HG03159 (cell line): ENCODE measurements around the gene NPAS2.

Experiments
- ATAC-seq: cut with Tn5 transposase; IDR thresholded peaks from one replicate; pipeline ENCODE4 v1.9.1; 2021; ENCODE audit warnings: mild to moderate bottlenecking, moderate library complexity; ENCODE audit not compliant: unreplicated experiment

Gene NPAS2

GRCh38 chr2:100819370-100820272 lies at the start of gene NPAS2:
TSS of gene NPAS2 (plus strand) at chr2:100820139. CDS start at chr2:100904755, 84,616 bp downstream.
- no peak for ATAC-seq

GRCh38 chr2:100771125-100771524 lies 48.8 kb upstream of the NPAS2 start:
- no peak for ATAC-seq

- no peak for ATAC-seq
Measured at GRCh38 chr2:100773538-100773937, 46.4 kb upstream of the NPAS2 start.

- no peak for ATAC-seq
Measured at GRCh38 chr2:100776445-100776844, 43.5 kb upstream of the NPAS2 start.

- ATAC-seq, result no peak
Measured at GRCh38 chr2:100778637-100779450, 41.1 kb upstream of the NPAS2 start.

- ATAC-seq, result no peak
Measured at GRCh38 chr2:100779908-100780202, 40.1 kb upstream of the NPAS2 start.

GRCh38 chr2:100780203-100781008 lies 39.5 kb upstream of the NPAS2 start:
- ATAC-seq, result no peak

GRCh38 chr2:100781009-100781325 lies 39.0 kb upstream of the NPAS2 start:
- ATAC-seq, result no peak

GRCh38 chr2:100781523-100782379 lies 38.2 kb upstream of the NPAS2 start:
- ATAC-seq, result no peak

- ATAC-seq, result no peak
Measured at GRCh38 chr2:100782380-100782878, 37.5 kb upstream of the NPAS2 start.

- no peak for ATAC-seq
Measured at GRCh38 chr2:100783987-100784386, 36.0 kb upstream of the NPAS2 start.

GRCh38 chr2:100784681-100785080 lies 35.3 kb upstream of the NPAS2 start:
- no peak for ATAC-seq

GRCh38 chr2:100785626-100786296 lies 34.2 kb upstream of the NPAS2 start:
- ATAC-seq, result no peak

GRCh38 chr2:100786297-100786658 lies 33.7 kb upstream of the NPAS2 start:
- ATAC-seq, result no peak

- no peak for ATAC-seq
Measured at GRCh38 chr2:100786985-100787384, 33.0 kb upstream of the NPAS2 start.

GRCh38 chr2:100789361-100789760 lies 30.6 kb upstream of the NPAS2 start:
- ATAC-seq, result no peak

- ATAC-seq, result no peak
Measured at GRCh38 chr2:100791294-100791935, 28.5 kb upstream of the NPAS2 start.

- no peak for ATAC-seq
Measured at GRCh38 chr2:100791936-100792308, 28.0 kb upstream of the NPAS2 start.

GRCh38 chr2:100793220-100793619 lies 26.7 kb upstream of the NPAS2 start:
- ATAC-seq, result no peak
